Activated naive CD8-positive, alpha-beta T cell treated with anti-CD3 and anti-CD28 coated beads, Interleukin-2, amount 50 U/mL, for 24 hours (primary cell): ENCODE results near the gene CCDC169.

Experiments
- ATAC-seq: fragments of 150-1000 bp; cut with Tn5 transposase; one replicate; pipeline ENCODE4 v1.10.0; 2021
- DNase-seq: peaks from one replicate; pipeline ENCODE4 v3.0.0; 2021
- H3K27ac Mint-ChIP-seq: one replicate; pipeline ENCODE4 v1.8.0; 2021; ENCODE audit warnings: mild to moderate bottlenecking, mixed read lengths
- H3K27me3 Mint-ChIP-seq: one replicate; pipeline ENCODE4 v1.8.0; 2021; ENCODE audit warnings: mixed read lengths
- H3K36me3 Mint-ChIP-seq: one replicate; pipeline ENCODE4 v1.8.0; 2021; ENCODE audit warnings: low read depth, mixed read lengths
- H3K4me1 Mint-ChIP-seq: one replicate; pipeline ENCODE4 v1.8.0; 2021; ENCODE audit warnings: mixed read lengths
- H3K4me3 Mint-ChIP-seq: one replicate; pipeline ENCODE4 v1.8.0; 2021; ENCODE audit warnings: mild to moderate bottlenecking, moderate library complexity, mixed read lengths
- H3K9me3 Mint-ChIP-seq: one replicate; pipeline ENCODE4 v1.8.0; 2021; ENCODE audit warnings: mixed read lengths

Gene CCDC169

GRCh38 chr13:36242761-36243160 lies 54.9 kb downstream of the CCDC169 start:
- Mint-ChIP-seq H3K9me3 (peaks cover 6% of the 10 kb centered on the region), H3K27ac (no peak overlapping the region), H3K27me3 (no peaks in the 10 kb centered on the region), H3K4me3 (no peak overlapping the region), H3K36me3 (no peaks in the 10 kb centered on the region), H3K4me1 (no peaks in the 10 kb centered on the region)
- DNase-seq (no peak), ATAC-seq (no peak)

- no peak overlapping the region for H3K4me3 Mint-ChIP-seq
- H3K27me3 Mint-ChIP-seq, result no peaks in the 10 kb centered on the region
- H3K27ac Mint-ChIP-seq, result no peak overlapping the region
- H3K36me3 Mint-ChIP-seq, result no peaks in the 10 kb centered on the region
- DNase-seq, result no peak
- H3K9me3 Mint-ChIP-seq, result peaks cover 10% of the 10 kb centered on the region
- no peaks in the 10 kb centered on the region for H3K4me1 Mint-ChIP-seq
- no peak for ATAC-seq
Observed at GRCh38 chr13:36231236-36231635, 66.4 kb downstream of the CCDC169 start.

- no peak overlapping the region for H3K4me3 Mint-ChIP-seq
- no peak for ATAC-seq
- H3K27ac Mint-ChIP-seq, result no peak overlapping the region
- no peak for DNase-seq
- no peaks in the 10 kb centered on the region for H3K27me3 Mint-ChIP-seq
- H3K36me3 Mint-ChIP-seq, result no peaks in the 10 kb centered on the region
- peaks cover 18% of the 10 kb centered on the region for H3K9me3 Mint-ChIP-seq
- no peaks in the 10 kb centered on the region for H3K4me1 Mint-ChIP-seq
Observed at GRCh38 chr13:36224730-36225129, 72.9 kb downstream of the CCDC169 start.

- Mint-ChIP-seq H3K4me3 (no peak overlapping the region), H3K4me1 (no peaks in the 10 kb centered on the region), H3K36me3 (no peaks in the 10 kb centered on the region), H3K9me3 (peaks cover 10% of the 10 kb centered on the region), H3K27me3 (no peaks in the 10 kb centered on the region), H3K27ac (no peak overlapping the region)
- no peak for ATAC-seq
- DNase-seq, result no peak
Observed at GRCh38 chr13:36219883-36220282, 77.7 kb downstream of the CCDC169 start.

GRCh38 chr13:36217456-36217855 lies 80.2 kb downstream of the CCDC169 start:
- H3K4me3 Mint-ChIP-seq, result no peak overlapping the region
- ATAC-seq (no peak), DNase-seq (no peak)
- H3K4me1 Mint-ChIP-seq, result no peaks in the 10 kb centered on the region
- H3K27me3 Mint-ChIP-seq, result no peaks in the 10 kb centered on the region
- no peak overlapping the region for H3K27ac Mint-ChIP-seq
- H3K36me3 Mint-ChIP-seq, result no peaks in the 10 kb centered on the region
- H3K9me3 Mint-ChIP-seq, result no peaks in the 10 kb centered on the region

- no peak within 1 kb of the TSS for H3K4me3 Mint-ChIP-seq
- H3K9me3 Mint-ChIP-seq, result no peaks in the 10 kb centered on the region
- no peak for ATAC-seq
- no peak within 1 kb of the TSS for H3K27ac Mint-ChIP-seq
- H3K4me1 Mint-ChIP-seq, result no peaks in the 10 kb centered on the region
- H3K27me3 Mint-ChIP-seq, result no peaks in the 10 kb centered on the region
- H3K36me3 Mint-ChIP-seq, result no peaks in the 10 kb centered on the region
- no peak for DNase-seq
Observed at GRCh38 chr13:36214163-36214921, 83.3 kb downstream of the CCDC169 start, which contains the start of gene SOHLH2. SOHLH2 (minus strand) TSS chr13:36214556; CDS start chr13:36214526, 30 bp downstream.

- no peaks in the 10 kb centered on the region for H3K27me3 Mint-ChIP-seq
Observed at GRCh38 chr13:36212789-36213188, 84.8 kb downstream of the CCDC169 start.

GRCh38 chr13:36211567-36211966 lies 86.0 kb downstream of the CCDC169 start:
- DNase-seq (no peak), ATAC-seq (no peak)
- no peaks in the 10 kb centered on the region for H3K9me3 Mint-ChIP-seq
- no peak overlapping the region for H3K27ac Mint-ChIP-seq
- no peaks in the 10 kb centered on the region for H3K27me3 Mint-ChIP-seq
- no peaks in the 10 kb centered on the region for H3K36me3 Mint-ChIP-seq
- H3K4me3 Mint-ChIP-seq, result no peak overlapping the region
- no peaks in the 10 kb centered on the region for H3K4me1 Mint-ChIP-seq

More at GRCh38 chr13:36212789-36213188, 84.8 kb downstream of the CCDC169 start:
- Mint-ChIP-seq H3K4me1 (no peaks in the 10 kb centered on the region), H3K27ac (no peak overlapping the region), H3K4me3 (no peak overlapping the region), H3K9me3 (no peaks in the 10 kb centered on the region), H3K36me3 (no peaks in the 10 kb centered on the region)
- DNase-seq (no peak), ATAC-seq (no peak)

GRCh38 chr13:36210738-36211137 lies 86.9 kb downstream of the CCDC169 start:
- H3K36me3 Mint-ChIP-seq, result no peaks in the 10 kb centered on the region
- no peak for ATAC-seq
- H3K4me1 Mint-ChIP-seq, result no peaks in the 10 kb centered on the region
- no peaks in the 10 kb centered on the region for H3K9me3 Mint-ChIP-seq
- H3K4me3 Mint-ChIP-seq, result no peak overlapping the region
- H3K27me3 Mint-ChIP-seq, result no peaks in the 10 kb centered on the region
- no peak for DNase-seq
- no peak overlapping the region for H3K27ac Mint-ChIP-seq

GRCh38 chr13:36207672-36208071 lies 89.9 kb downstream of the CCDC169 start:
- H3K9me3 Mint-ChIP-seq, result no peaks in the 10 kb centered on the region
- no peak overlapping the region for H3K27ac Mint-ChIP-seq
- ATAC-seq (no peak), DNase-seq (no peak)
- H3K27me3 Mint-ChIP-seq, result no peaks in the 10 kb centered on the region
- no peaks in the 10 kb centered on the region for H3K4me1 Mint-ChIP-seq
- H3K36me3 Mint-ChIP-seq, result no peaks in the 10 kb centered on the region
- H3K4me3 Mint-ChIP-seq, result no peak overlapping the region

- ATAC-seq, result no peak
- no peak overlapping the region for H3K4me3 Mint-ChIP-seq
Observed at GRCh38 chr13:36193151-36193855, 104.3 kb downstream of the CCDC169 start.

GRCh38 chr13:36192166-36192565 lies 105.4 kb downstream of the CCDC169 start:
- Mint-ChIP-seq H3K4me1 (no peaks in the 10 kb centered on the region), H3K27me3 (no peaks in the 10 kb centered on the region), H3K9me3 (no peaks in the 10 kb centered on the region), H3K27ac (no peak overlapping the region), H3K36me3 (no peaks in the 10 kb centered on the region), H3K4me3 (no peak overlapping the region)
- no peak for DNase-seq
- ATAC-seq, result no peak

More at GRCh38 chr13:36193151-36193855, 104.3 kb downstream of the CCDC169 start:
- Mint-ChIP-seq H3K27me3 (peaks cover 2% of the 10 kb centered on the region), H3K36me3 (no peaks in the 10 kb centered on the region), H3K4me1 (no peaks in the 10 kb centered on the region), H3K27ac (no peak overlapping the region), H3K9me3 (no peaks in the 10 kb centered on the region)
- DNase-seq, result no peak

GRCh38 chr13:36190771-36191170 lies 106.8 kb downstream of the CCDC169 start:
- Mint-ChIP-seq H3K27ac (no peak overlapping the region), H3K27me3 (no peaks in the 10 kb centered on the region), H3K9me3 (no peaks in the 10 kb centered on the region), H3K4me3 (no peak overlapping the region), H3K36me3 (no peaks in the 10 kb centered on the region), H3K4me1 (no peaks in the 10 kb centered on the region)
- DNase-seq (no peak), ATAC-seq (no peak)

GRCh38 chr13:36188441-36188840 lies 109.2 kb downstream of the CCDC169 start:
- ATAC-seq (no peak), DNase-seq (no peak)
- Mint-ChIP-seq H3K4me3 (no peak overlapping the region), H3K27me3 (no peaks in the 10 kb centered on the region), H3K36me3 (no peaks in the 10 kb centered on the region), H3K4me1 (no peaks in the 10 kb centered on the region), H3K9me3 (no peaks in the 10 kb centered on the region), H3K27ac (no peak overlapping the region)

- H3K9me3 Mint-ChIP-seq, result no peaks in the 10 kb centered on the region
- H3K4me3 Mint-ChIP-seq, result no peak overlapping the region
- H3K4me1 Mint-ChIP-seq, result no peaks in the 10 kb centered on the region
- H3K27me3 Mint-ChIP-seq, result no peaks in the 10 kb centered on the region
- ATAC-seq, result no peak
- H3K27ac Mint-ChIP-seq, result no peak overlapping the region
- no peaks in the 10 kb centered on the region for H3K36me3 Mint-ChIP-seq
- DNase-seq, result no peak
Observed at GRCh38 chr13:36183901-36184300, 113.7 kb downstream of the CCDC169 start.
